HEK293 (cell line): ENCODE measurements around the gene ARSB.

Experiments
- CTCF ChIA-PET: fragments of 350-600 bp; formaldehyde crosslinking; extraction: SDS; loops from one replicate; lab custom pipeline; 2021; ENCODE audit warnings: antibody characterized with exemption; lab: Yijun Ruan, JAX
- POLR2A ChIA-PET: fragments of 300-600 bp; formaldehyde crosslinking; extraction: SDS; loops from one replicate; lab custom pipeline; 2020; ENCODE audit warnings: antibody characterized with exemption, inconsistent platforms; lab: Yijun Ruan, JAX
- H3K27ac ChIP-seq: fragments of 200-500 bp; sonication (Bioruptor generic); 2 replicates; pipeline ENCODE4 v1.5.1; 2014; ENCODE audit warnings: low read depth, low read length, control low read depth, inconsistent platforms; ENCODE audit errors: extremely low read depth
- H3K36me3 ChIP-seq, 2 experiments: fragments of 200-500 bp in 1 of 2; sonication (Bioruptor generic) in 1 of 2; 1 replicate in 1 of 2; 2 replicates in 1 of 2; pipeline ENCODE4 v1.5.1; 2014 to 2017; ENCODE audit warnings: inconsistent platforms in 2 of 2, low read length in 2 of 2; ENCODE audit not compliant: control insufficient read depth in 2 of 2, insufficient read depth in 1 of 2
- H3K4me1 ChIP-seq: fragments of 200-500 bp; sonication (Bioruptor generic); 2 replicates; pipeline ENCODE4 v1.5.1; 2014; ENCODE audit warnings: mild to moderate bottlenecking, low read length, inconsistent platforms; ENCODE audit not compliant: control insufficient read depth, insufficient read depth
- H3K4me3 ChIP-seq: 2 replicates; pipeline ENCODE4 v1.5.1; 2011; ENCODE audit warnings: low read depth, mild to moderate bottlenecking, control low read depth, low read length, moderate library complexity
- H3K9me3 ChIP-seq: fragments of 200-500 bp; sonication (Bioruptor generic); 2 replicates; pipeline ENCODE4 v1.5.1; 2014; ENCODE audit warnings: low read depth, low read length, inconsistent platforms; ENCODE audit not compliant: control insufficient read depth, insufficient read depth
- AEBP2 ChIP-seq: fragments of 450-650 bp; formaldehyde crosslinking; IDR thresholded peaks from 2 replicates; pipeline ENCODE4 v1.5.1; 2016; ENCODE audit warnings: missing biosample characterization, missing genetic modification characterization, borderline replicate concordance
- INSM2 ChIP-seq: fragments of 450-650 bp; formaldehyde crosslinking; IDR thresholded peaks from 2 replicates; pipeline ENCODE4 v1.5.1; 2016; ENCODE audit warnings: missing biosample characterization, missing genetic modification characterization
- PRDM1 ChIP-seq: fragments of 450-650 bp; formaldehyde crosslinking; IDR thresholded peaks from 2 replicates; pipeline ENCODE4; 2016; ENCODE audit warnings: missing biosample characterization, missing genetic modification characterization
- PRDM4 ChIP-seq: fragments of 450-650 bp; formaldehyde crosslinking; IDR thresholded peaks from 2 replicates; pipeline ENCODE4 v1.5.1; 2017; ENCODE audit warnings: missing biosample characterization, missing genetic modification characterization
- PRDM6 ChIP-seq: fragments of 450-650 bp; formaldehyde crosslinking; IDR thresholded peaks from 2 replicates; pipeline ENCODE4 v1.5.1; 2017; ENCODE audit warnings: missing biosample characterization, missing genetic modification characterization
- RBAK ChIP-seq: fragments of 450-650 bp; formaldehyde crosslinking; IDR thresholded peaks from 2 replicates; pipeline ENCODE4 v1.5.1; 2016; ENCODE audit warnings: missing biosample characterization, missing genetic modification characterization
- SP3 ChIP-seq: fragments of 450-650 bp; formaldehyde crosslinking; IDR thresholded peaks from 2 replicates; pipeline ENCODE4 v1.5.1; 2016; ENCODE audit warnings: missing biosample characterization, missing genetic modification characterization
- YY1 ChIP-seq: fragments of 450-650 bp; formaldehyde crosslinking; IDR thresholded peaks from 2 replicates; pipeline ENCODE4 v1.5.1; 2018; ENCODE audit warnings: missing biosample characterization, missing genetic modification characterization
- ZBTB1 ChIP-seq: fragments of 450-650 bp; formaldehyde crosslinking; IDR thresholded peaks from 2 replicates; pipeline ENCODE4 v1.5.1; 2016; ENCODE audit warnings: missing biosample characterization, missing genetic modification characterization
- ZBTB17 ChIP-seq: fragments of 450-650 bp; formaldehyde crosslinking; IDR thresholded peaks from 2 replicates; pipeline ENCODE4 v1.5.1; 2016; ENCODE audit warnings: missing biosample characterization, missing genetic modification characterization
- ZBTB7A ChIP-seq: fragments of 450-650 bp; formaldehyde crosslinking; IDR thresholded peaks from 2 replicates; pipeline ENCODE4 v1.5.1; 2016; ENCODE audit warnings: low read depth, missing biosample characterization, missing genetic modification characterization
- ZFP3 ChIP-seq: fragments of 450-650 bp; formaldehyde crosslinking; IDR thresholded peaks from 2 replicates; pipeline ENCODE4 v1.5.1; 2016; ENCODE audit warnings: low read depth, missing biosample characterization, missing genetic modification characterization
- ZIC2 ChIP-seq: fragments of 450-650 bp; formaldehyde crosslinking; IDR thresholded peaks from 2 replicates; pipeline ENCODE4 v1.5.1; 2016; ENCODE audit warnings: missing biosample characterization, missing genetic modification characterization
- ZNF169 ChIP-seq: fragments of 450-650 bp; formaldehyde crosslinking; IDR thresholded peaks from 2 replicates; pipeline ENCODE4 v1.5.1; 2016; ENCODE audit warnings: missing biosample characterization, missing genetic modification characterization
- ZNF19 ChIP-seq: fragments of 450-650 bp; formaldehyde crosslinking; IDR thresholded peaks from 2 replicates; pipeline ENCODE4; 2016; ENCODE audit warnings: missing biosample characterization, missing genetic modification characterization, low read depth
- ZNF223 ChIP-seq: fragments of 450-650 bp; formaldehyde crosslinking; IDR thresholded peaks from 2 replicates; pipeline ENCODE4 v1.5.1; 2016; ENCODE audit warnings: missing biosample characterization, missing genetic modification characterization
- ZNF324 ChIP-seq: fragments of 450-650 bp; formaldehyde crosslinking; IDR thresholded peaks from 2 replicates; pipeline ENCODE4 v1.5.1; 2016; ENCODE audit warnings: missing biosample characterization, missing genetic modification characterization
- ZNF37A ChIP-seq: fragments of 450-650 bp; IDR thresholded peaks from 2 replicates; pipeline ENCODE4 v1.5.1; 2018; ENCODE audit warnings: missing biosample characterization, missing genetic modification characterization
- ZNF391 ChIP-seq: fragments of 450-650 bp; formaldehyde crosslinking; IDR thresholded peaks from 2 replicates; pipeline ENCODE4 v1.5.1; 2016; ENCODE audit warnings: low read depth, missing biosample characterization, missing genetic modification characterization, borderline replicate concordance
- ZNF404 ChIP-seq: fragments of 450-650 bp; formaldehyde crosslinking; IDR thresholded peaks from 2 replicates; pipeline ENCODE4 v1.5.1; 2017; ENCODE audit warnings: missing biosample characterization, missing genetic modification characterization
- ZNF473 ChIP-seq: fragments of 450-650 bp; formaldehyde crosslinking; IDR thresholded peaks from 2 replicates; pipeline ENCODE4 v1.5.1; 2017; ENCODE audit warnings: missing biosample characterization, missing genetic modification characterization
- ZNF529 ChIP-seq: fragments of 450-650 bp; formaldehyde crosslinking; IDR thresholded peaks from 2 replicates; pipeline ENCODE4 v1.5.1; 2017; ENCODE audit warnings: missing genetic modification characterization, missing biosample characterization; ENCODE audit not compliant: insufficient replicate concordance
- ZNF629 ChIP-seq: fragments of 450-650 bp; formaldehyde crosslinking; IDR thresholded peaks from 2 replicates; pipeline ENCODE4 v1.5.1; 2017; ENCODE audit warnings: missing biosample characterization, missing genetic modification characterization
- ZNF792 ChIP-seq: fragments of 450-650 bp; formaldehyde crosslinking; IDR thresholded peaks from 2 replicates; pipeline ENCODE4 v1.5.1; 2016; ENCODE audit warnings: missing biosample characterization, missing genetic modification characterization
- ZNF830 ChIP-seq: fragments of 450-650 bp; IDR thresholded peaks from 2 replicates; pipeline ENCODE4 v1.5.0; 2018; ENCODE audit warnings: missing biosample characterization, missing genetic modification characterization, low read depth, mild to moderate bottlenecking, moderate library complexity

The ARSB gene

GRCh38 chr5:78778538-78778937 is 206.6 kb downstream of the ARSB start (continued):
- no peak for TF ChIP-seq PRDM4 (tag by site-specific recombination)
- TF ChIP-seq RBAK (tag by site-specific recombination): no peak
- TF ChIP-seq ZNF830 (tag by site-specific recombination): no peak
- TF ChIP-seq ZIC2 (tag by site-specific recombination): peak; percentile 98
- peak; percentile 49 for TF ChIP-seq ZNF629 (tag by site-specific recombination)
- TF ChIP-seq INSM2: no peak
- no peak for TF ChIP-seq ZNF404 (tag by site-specific recombination)
- no peak for TF ChIP-seq ZFP3 (tag by site-specific recombination)
- TF ChIP-seq PRDM6 (tag by site-specific recombination): peak; percentile 66
- no peak for TF ChIP-seq ZNF324 (tag by site-specific recombination)
- TF ChIP-seq ZNF792 (tag by site-specific recombination): no peak
- TF ChIP-seq ZNF473 (tag by site-specific recombination): no peak

- CTCF ChIA-PET: interaction anchor here (0.8 kb wide), 1 partner anchor 17 kb away, joined by 4 read pairs; no protein-coding TSS in a partner anchor
Measured at GRCh38 chr5:78777901-78778300, 207.2 kb downstream of the ARSB start.

More at GRCh38 chr5:78777901-78778300, 207.2 kb downstream of the ARSB start:
- POLR2A ChIA-PET: interaction anchor here (0.6 kb wide), 1 partner anchor 170 kb away, joined by 4 read pairs; no protein-coding TSS in a partner anchor
- Histone ChIP-seq H3K9me3 (no peaks in the 10 kb centered on the region), H3K4me1 (peaks cover 11% of the 10 kb centered on the region), H3K4me3 (no peak overlapping the region), H3K27ac (no peak overlapping the region), H3K36me3 (no peaks in the 10 kb centered on the region)
- TF ChIP-seq ZNF37A (tag by site-specific recombination) (no peak), ZNF391 (tag by site-specific recombination) (no peak), ZNF223 (tag by site-specific recombination) (no peak), ZNF529 (tag by site-specific recombination) (no peak), YY1 (no peak), PRDM1 (tag by site-specific recombination) (no peak), RBAK (tag by site-specific recombination) (no peak), ZBTB17 (tag by site-specific recombination) (no peak), AEBP2 (no peak), PRDM6 (tag by site-specific recombination) (no peak), SP3 (tag by site-specific recombination) (no peak), ZNF473 (tag by site-specific recombination) (no peak), ZNF19 (no peak), ZBTB7A (tag by site-specific recombination) (no peak), ZBTB1 (tag by site-specific recombination) (no peak), ZNF169 (tag by site-specific recombination) (no peak)
